Stimulated activated CD4-positive, alpha-beta T cell treated with anti-CD3 and anti-CD28 coated beads, Interleukin-2, amount 100 ng/mL, for 48 hours (primary cell): ENCODE data around the gene SCLY.
"Not testable (repeated sequence)": the region's sequence is repeated elsewhere in the genome, so short reads cannot be mapped to it uniquely, and the experiment has no call there.

ENCODE experiments used
- DNase-seq, 2 donors: peaks; one replicate each; pipeline ENCODE4 v3.0.0-alpha.2; 2020

Gene SCLY

GRCh38 chr2:238060542-238061314 is at the start of gene SCLY:
TSS of gene SCLY (plus strand) at chr2:238061001. CDS start at chr2:238061055, 54 bp downstream.
- DNase-seq, result peak; percentile 92 to 96

GRCh38 chr2:238013806-238014205 is 47.0 kb upstream of the SCLY start:
- DNase-seq, result no peak

GRCh38 chr2:238015705-238016104 is 45.1 kb upstream of the SCLY start:
- DNase-seq, result no peak

DNA sequence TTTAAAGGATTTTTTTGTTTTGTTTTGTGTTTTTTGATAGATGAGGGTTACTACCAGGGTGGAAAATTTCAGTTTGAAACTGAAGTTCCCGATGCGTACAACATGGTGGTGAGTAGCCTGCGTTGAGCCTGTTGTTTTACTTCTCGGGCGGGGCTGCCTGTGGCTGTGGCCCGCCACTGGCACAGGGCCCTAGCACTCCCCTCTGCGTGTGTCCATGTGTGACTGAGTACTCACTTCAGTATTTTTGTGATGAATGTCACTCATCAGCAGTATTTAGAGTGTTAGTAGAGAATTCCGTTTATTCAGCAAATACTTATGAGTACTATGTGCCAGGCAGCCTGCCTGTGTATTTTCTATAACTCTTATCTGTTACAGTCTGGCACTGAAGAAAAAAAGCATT is 44.3 kb upstream of the SCLY start:
- no peak for DNase-seq

DNA sequence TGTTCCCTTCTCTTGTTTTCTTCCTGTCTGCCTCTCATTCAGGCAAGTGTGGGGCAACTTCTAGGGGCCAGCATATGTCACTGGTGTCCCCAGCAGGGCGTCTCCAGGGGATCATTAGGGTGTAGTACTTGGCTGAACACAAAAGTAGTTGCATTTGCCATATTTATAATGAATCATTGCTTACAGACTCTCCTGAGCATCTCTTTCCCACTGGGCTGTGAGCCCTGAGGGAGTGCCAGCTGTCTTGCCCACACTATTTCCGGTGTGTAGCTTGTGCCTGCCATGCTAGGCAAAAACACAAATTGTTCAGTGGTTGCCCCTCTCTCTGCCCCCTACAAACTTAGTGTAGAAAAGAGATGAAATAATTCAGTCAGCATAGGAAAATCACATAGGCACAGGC is 40.8 kb upstream of the SCLY start:
- DNase-seq, result no peak

GRCh38 chr2:238020816-238021215 is 40.0 kb upstream of the SCLY start:
- DNase-seq, result no peak

DNA sequence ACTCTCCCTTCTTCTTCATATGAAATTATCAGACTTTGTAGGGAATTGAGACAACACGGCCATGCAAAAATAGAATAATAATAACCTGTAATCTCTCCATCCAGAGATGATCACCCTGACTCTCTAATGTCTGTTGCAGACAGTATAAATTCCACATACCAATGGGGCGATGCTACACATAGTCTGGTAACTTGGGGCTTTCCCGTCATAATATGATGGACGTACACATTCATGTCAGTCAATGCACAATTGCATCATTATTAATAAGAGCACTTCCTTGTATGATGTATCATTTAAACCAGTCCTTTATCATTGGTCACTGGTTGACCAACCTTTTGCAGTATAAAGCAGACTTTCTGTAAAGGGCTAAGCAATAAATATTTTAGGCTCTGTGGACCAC is 39.5 kb upstream of the SCLY start:
- no peak for DNase-seq

DNA sequence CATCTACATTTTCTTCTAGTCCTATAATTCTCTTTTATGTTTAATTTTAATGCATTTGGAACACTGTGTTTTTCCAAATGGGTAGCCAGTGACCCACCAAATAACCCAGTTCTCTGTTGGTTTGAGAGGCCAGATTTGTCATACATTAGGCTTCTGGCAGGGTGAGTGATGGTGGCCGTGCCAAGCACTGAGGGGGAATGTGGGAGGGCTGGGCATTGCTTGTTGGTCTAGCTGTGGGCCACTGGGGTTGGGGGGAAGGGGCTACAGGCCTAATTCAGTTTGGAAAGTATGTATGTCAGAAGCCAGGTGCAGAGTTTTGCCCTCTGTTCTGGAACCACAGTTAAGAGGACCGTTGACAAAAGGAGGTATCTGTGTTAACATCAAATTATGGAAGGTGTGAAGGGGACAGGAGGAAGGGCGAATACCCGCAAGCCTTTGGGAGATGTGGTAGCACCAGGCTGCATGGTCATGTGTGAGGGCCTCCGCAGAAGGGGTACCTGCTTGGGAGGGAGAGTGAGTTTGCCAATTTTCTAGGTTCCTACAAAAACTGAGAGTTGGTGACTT is 38.1 kb upstream of the SCLY start:
- no peak for DNase-seq

- no peak for DNase-seq
Observed at GRCh38 chr2:238023608-238024007, 37.2 kb upstream of the SCLY start.

GRCh38 chr2:238024986-238025385 is 35.8 kb upstream of the SCLY start:
- peak; percentile 13 to 27 for DNase-seq

GRCh38 chr2:238025741-238026360 is 35.0 kb upstream of the SCLY start:
- no peak for DNase-seq

DNA sequence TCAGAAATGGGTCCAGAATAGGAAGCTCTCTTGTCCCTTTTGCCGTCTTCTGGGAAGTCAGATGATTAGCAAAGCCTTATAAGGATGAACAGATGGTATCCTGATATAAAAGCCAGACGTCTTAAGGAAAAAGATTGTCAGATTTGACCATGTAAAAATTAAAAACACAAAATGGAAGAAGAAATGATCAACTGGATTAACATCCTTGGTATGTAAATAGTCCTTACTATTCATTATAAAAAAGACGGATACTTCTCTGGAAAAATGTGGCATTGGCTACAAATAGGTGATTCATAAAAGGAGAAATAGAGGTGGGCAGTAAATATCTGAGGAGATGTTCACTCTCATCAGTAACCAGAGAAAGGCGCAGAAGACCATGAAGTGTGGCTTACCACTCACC is 33.7 kb upstream of the SCLY start:
- DNase-seq, result no peak

DNA sequence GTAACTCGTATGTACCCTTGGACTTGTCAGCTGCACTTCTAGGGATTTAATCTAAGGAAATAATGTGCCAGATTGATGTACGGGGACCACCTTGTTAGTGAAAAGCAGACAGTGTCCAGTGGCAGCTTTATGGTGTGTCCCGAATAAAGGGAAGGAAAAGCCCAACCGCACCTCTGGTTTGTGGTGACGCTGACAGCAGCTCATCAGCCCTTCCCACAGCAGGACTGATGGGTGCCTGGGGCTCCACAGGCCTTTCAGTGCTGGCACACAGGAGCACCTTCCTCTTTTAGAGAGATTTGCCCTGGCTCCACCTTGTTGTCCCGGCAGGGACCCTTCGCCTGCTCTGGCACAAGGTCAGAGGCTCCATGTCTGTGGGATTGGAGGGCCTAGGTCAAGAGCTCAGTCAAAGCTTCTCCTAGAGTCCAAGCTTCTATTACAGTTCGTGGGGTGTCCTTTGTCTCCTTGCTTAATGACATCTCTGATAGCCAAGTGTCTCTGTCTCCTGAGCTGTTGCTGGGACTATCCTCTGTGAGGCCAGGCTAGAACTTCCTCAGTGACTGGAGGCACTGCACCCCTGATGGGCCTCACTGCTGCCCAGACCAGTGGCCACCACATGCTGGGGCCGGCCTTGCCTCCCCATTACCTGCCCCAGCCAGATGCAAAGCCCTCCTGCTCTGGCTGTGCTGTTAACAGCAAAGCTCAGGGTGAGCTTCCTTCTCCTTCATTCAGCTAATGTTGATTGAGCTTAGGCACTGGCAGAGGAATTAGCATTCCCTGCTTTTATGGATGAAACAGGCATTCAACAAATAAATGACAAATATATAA is 33.0 kb upstream of the SCLY start:
- DNase-seq, result no peak

- DNase-seq, result no peak
Observed at GRCh38 chr2:238029853-238030252, 30.9 kb upstream of the SCLY start.

DNA sequence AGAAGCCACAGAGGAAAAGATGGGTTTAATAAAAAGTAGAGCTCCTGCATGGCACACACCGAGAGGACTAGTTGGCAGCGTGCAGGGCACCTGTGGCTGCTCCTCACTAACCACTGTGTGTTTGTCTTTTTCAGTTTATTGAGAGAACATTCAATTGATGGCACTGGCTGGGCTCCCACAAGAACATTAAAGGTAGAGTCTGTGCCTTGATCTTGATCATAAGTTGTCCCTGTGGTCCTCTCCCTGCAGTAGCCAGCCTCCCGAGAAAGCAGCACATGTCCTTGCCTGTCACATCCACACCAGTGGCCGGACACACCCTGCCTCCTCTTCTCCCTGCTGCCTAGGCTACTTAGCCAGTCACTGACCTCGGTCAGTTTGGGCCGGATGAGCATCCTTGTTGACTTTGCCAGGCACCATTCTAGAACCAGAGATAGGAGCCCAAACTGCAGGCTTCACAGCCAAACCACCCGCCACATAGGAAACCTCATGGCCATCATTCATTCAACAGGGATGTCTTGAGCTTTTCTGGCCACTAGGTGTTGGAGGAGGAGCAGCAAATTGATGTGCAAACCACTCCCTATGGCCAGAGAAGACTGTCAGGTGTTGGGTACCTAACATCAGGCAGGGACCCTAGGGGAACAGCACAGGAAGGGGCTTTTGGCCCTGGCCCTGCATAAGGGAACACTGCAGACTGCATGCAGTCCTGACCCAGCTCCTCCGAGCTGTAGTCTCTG is 30.2 kb upstream of the SCLY start:
- no peak for DNase-seq

GRCh38 chr2:238031751-238032150 is 29.1 kb upstream of the SCLY start:
- DNase-seq, result no peak

DNA sequence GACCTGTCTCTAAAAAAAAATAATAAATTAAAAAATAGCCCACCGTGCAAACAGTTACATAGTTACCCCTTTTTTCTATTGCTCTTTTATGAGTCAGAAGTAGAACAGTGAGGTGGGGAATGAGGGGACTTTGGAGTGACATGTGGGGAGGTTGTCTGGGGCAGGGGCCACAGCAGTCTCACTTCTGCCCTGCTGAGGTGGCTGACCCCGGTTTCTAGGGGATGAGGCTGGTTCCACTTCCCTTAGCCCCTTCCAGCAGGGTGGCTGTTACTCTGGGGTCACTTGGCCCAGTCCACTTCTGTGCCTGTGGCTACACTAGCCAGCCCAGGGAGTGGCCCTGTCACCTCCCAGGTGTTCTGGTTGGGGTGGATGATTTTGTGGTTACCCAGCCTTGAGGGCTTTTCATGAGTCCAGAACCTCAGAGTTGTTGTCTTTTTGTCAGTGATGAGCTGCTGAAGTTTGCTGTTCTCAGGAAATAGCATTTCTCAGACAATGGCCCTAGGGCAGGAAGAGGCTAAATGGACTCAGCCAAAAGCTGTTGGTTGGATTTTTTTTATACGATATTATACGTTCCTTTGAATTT is 28.0 kb upstream of the SCLY start:
- no peak for DNase-seq

GRCh38 chr2:238033991-238034390 is 26.8 kb upstream of the SCLY start:
- DNase-seq, result not testable (repeated sequence)

- no peak for DNase-seq
Observed at GRCh38 chr2:238038203-238038602, 22.6 kb upstream of the SCLY start.

GRCh38 chr2:238039151-238039550 is 21.6 kb upstream of the SCLY start:
- DNase-seq, result no peak

DNA sequence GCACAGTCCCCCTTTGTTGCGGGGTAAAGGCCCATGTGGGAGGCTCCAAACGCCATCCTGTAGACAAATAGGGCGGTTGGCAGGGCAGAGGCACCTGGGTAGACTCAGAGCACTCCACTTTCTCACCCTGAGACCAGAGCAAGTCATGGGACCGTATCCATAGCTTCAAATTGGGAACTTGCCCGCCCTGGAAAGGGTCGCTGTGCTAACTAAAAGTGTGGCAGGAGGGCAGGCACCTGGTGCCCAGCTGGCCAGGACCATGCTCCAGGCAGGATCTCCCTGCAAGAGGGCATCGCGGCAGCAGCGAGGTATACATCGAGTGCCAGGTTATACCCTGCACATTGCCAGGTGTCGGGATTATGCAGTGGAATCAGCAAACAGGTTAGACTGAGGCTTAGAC is 20.8 kb upstream of the SCLY start:
- no peak for DNase-seq

GRCh38 chr2:238040918-238041317 is 19.9 kb upstream of the SCLY start:
- DNase-seq, result no peak
